ENCODE results near the gene DCTN5. TPM values are rescaled to one million over a fixed set of nuclear protein-coding genes. Genes with fewer than 3 reads are reported as not detected.

The DCTN5 gene
- total and polyA plus RNA-seq, 2 of the 13 experiments (the other 11 are each of a cell fraction or from before 2014, with no cell fraction given): 105 to 207 TPM

- TF ChIP-seq ZHX2 (IDR thresholded peaks at IDR 0.05; ENCODE audit: low read depth): peak; percentile 94
- TF ChIP-seq ZHX2 (CRISPR knock-in tag; IDR thresholded peaks at IDR 0.05; ENCODE audit: borderline replicate concordance): peak; percentile 97
- peak; percentile 92 for TF ChIP-seq ZNF550 (CRISPR knock-in tag; IDR thresholded peaks at IDR 0.05; ENCODE audit: borderline replicate concordance)
- peak; percentile 94 for TF ChIP-seq MIER3 (CRISPR knock-in tag; IDR thresholded peaks at IDR 0.05; ENCODE audit: borderline replicate concordance)
- TF ChIP-seq RARG (CRISPR knock-in tag; IDR thresholded peaks at IDR 0.05; ENCODE audit: low read depth): peak; percentile 54; the same call in 1 of the 2 replicates
- peak; percentile 99 for TF ChIP-seq BRD4 (CRISPR knock-in tag; IDR thresholded peaks at IDR 0.05)
- TF ChIP-seq PRPF4 (IDR thresholded peaks at IDR 0.05; ENCODE audit: low read depth, low read length, poor library complexity, severe bottlenecking): no peak
- TF ChIP-seq NCOA1 (CRISPR knock-in tag; IDR thresholded peaks at IDR 0.05): no peak
- peak; percentile 88 for TF ChIP-seq ZNF121 (CRISPR knock-in tag; IDR thresholded peaks at IDR 0.05)
- TF ChIP-seq ZFP36 (IDR thresholded peaks at IDR 0.05; ENCODE audit: borderline replicate concordance, low read depth, low read length, partially characterized antibody): peak; percentile 24
- TF ChIP-seq HNRNPUL1 (IDR thresholded peaks at IDR 0.05; ENCODE audit: low read depth, low read length): peak; percentile 84
- no peak for TF ChIP-seq ZNF207 (IDR thresholded peaks at IDR 0.05; ENCODE audit: borderline replicate concordance)
- no peak for TF ChIP-seq SMC3 (IDR thresholded peaks at IDR 0.05; ENCODE audit: low read length)
- TF ChIP-seq, protein P1, sequence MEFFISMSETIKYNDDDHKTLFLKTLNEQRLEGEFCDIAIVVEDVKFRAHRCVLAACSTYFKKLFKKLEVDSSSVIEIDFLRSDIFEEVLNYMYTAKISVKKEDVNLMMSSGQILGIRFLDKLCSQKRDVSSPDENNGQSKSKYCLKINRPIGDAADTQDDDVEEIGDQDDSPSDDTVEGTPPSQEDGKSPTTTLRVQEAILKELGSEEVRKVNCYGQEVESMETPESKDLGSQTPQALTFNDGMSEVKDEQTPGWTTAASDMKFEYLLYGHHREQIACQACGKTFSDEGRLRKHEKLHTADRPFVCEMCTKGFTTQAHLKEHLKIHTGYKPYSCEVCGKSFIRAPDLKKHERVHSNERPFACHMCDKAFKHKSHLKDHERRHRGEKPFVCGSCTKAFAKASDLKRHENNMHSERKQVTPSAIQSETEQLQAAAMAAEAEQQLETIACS (CRISPR knock-in tag; IDR thresholded peaks at IDR 0.05): peak; percentile 70
- TF ChIP-seq ZNF224 (CRISPR knock-in tag; IDR thresholded peaks at IDR 0.05): peak; percentile 97
- TF ChIP-seq ARNTL (CRISPR knock-in tag; IDR thresholded peaks at IDR 0.05): peak; percentile 89
- TF ChIP-seq RAD21 (CRISPR knock-in tag; IDR thresholded peaks at IDR 0.05): peak; percentile 87
- 0 out of 2 replicates have a peak, but pooled peaks have one; percentile 72 for TF ChIP-seq THAP9 (CRISPR knock-in tag; IDR thresholded peaks at IDR 0.05; ENCODE audit: borderline replicate concordance)
- no peak for TF ChIP-seq KAT2B (IDR thresholded peaks at IDR 0.05; ENCODE audit: borderline replicate concordance, low read depth, low read length)
Observed at GRCh38 chr16:23595951-23596720, 45.1 kb upstream of the DCTN5 start, which contains the start of gene NDUFAB1 (continued).
